HepG2 (cell line): ENCODE results near the gene C5. TPM values are rescaled to one million over a fixed set of nuclear protein-coding genes. Genes with fewer than 3 reads are reported as not detected.
A peak's percentile ranks its signal among the peaks of the same experiment; 100 is the strongest.

ENCODE experiments used
- FOSL1 ChIP-seq: sonication (generic); formaldehyde crosslinking; IDR thresholded peaks from 2 replicates; pipeline ENCODE4 v1.9.0; 2021; ENCODE audit warnings: missing genetic modification reagents, borderline replicate concordance
- NPAS2 ChIP-seq: sonication (generic); formaldehyde crosslinking; IDR thresholded peaks from 2 replicates; pipeline ENCODE4 v1.8.0; 2022; ENCODE audit warnings: mild to moderate bottlenecking, missing genetic modification reagents, borderline replicate concordance
- PHF20 ChIP-seq: sonication (generic); formaldehyde crosslinking; IDR thresholded peaks from 2 replicates; pipeline ENCODE4 v1.5.0; 2020; ENCODE audit warnings: mild to moderate bottlenecking, missing genetic modification reagents
- RAD21 ChIP-seq: fragments of 450-650 bp; formaldehyde crosslinking; IDR thresholded peaks from 2 replicates; pipeline ENCODE4 v1.5.0; 2020; ENCODE audit warnings: mild to moderate bottlenecking
- SP2 ChIP-seq: sonication (generic); formaldehyde crosslinking; IDR thresholded peaks from 2 replicates; pipeline ENCODE4 v1.5.1; 2020; ENCODE audit warnings: mild to moderate bottlenecking, missing genetic modification reagents
- TBX2 ChIP-seq: sonication (generic); formaldehyde crosslinking; IDR thresholded peaks from 2 replicates; pipeline ENCODE4 v1.5.0; 2020; ENCODE audit warnings: missing genetic modification reagents, mild to moderate bottlenecking, borderline replicate concordance
- ZFP37 ChIP-seq: sonication (generic); formaldehyde crosslinking; IDR thresholded peaks from 2 replicates; pipeline ENCODE4 v1.4.0; 2020; ENCODE audit warnings: missing genetic modification reagents, borderline replicate concordance
- ZNF142 ChIP-seq: sonication (generic); formaldehyde crosslinking; IDR thresholded peaks from 2 replicates; pipeline ENCODE4 v1.4.0; 2020; ENCODE audit warnings: missing genetic modification reagents
- ZNF230 ChIP-seq: sonication (generic); formaldehyde crosslinking; IDR thresholded peaks from 2 replicates; pipeline ENCODE4 v1.4.0; 2020; ENCODE audit warnings: mild to moderate bottlenecking, missing genetic modification reagents
- ZNF235 ChIP-seq: sonication (generic); formaldehyde crosslinking; IDR thresholded peaks from 2 replicates; pipeline ENCODE4 v1.8.1; 2023; ENCODE audit warnings: mild to moderate bottlenecking, missing genetic modification reagents, borderline replicate concordance
- ZNF570 ChIP-seq: sonication (generic); formaldehyde crosslinking; IDR thresholded peaks from 2 replicates; pipeline ENCODE4 v1.4.0; 2020; ENCODE audit warnings: mild to moderate bottlenecking, missing genetic modification reagents, borderline replicate concordance
- ZNF768 ChIP-seq: sonication (generic); formaldehyde crosslinking; IDR thresholded peaks from 2 replicates; pipeline ENCODE4 v1.4.0; 2020; ENCODE audit warnings: missing genetic modification reagents
- polyA plus RNA-seq, 8 experiments: library from polyadenylated mRNA; depleted of rRNA in 3 of 8; stranded (reverse) in 7 of 8; unstranded in 1 of 8; fragments of >200 nt; fragmentation: Illumina TruSeq in 4 of 8; extraction: Trizol in 4 of 8; gene quantifications; 2 replicates each; pipeline versions ENCODE4 v1.2.1 to v1.2.3, GENCODE V29; 2011 to 2016; ENCODE audit warnings: low read depth in 4 of 8, missing spikeins in 1 of 8, mixed read lengths in 1 of 8; ENCODE audit not compliant: insufficient read depth in 1 of 8
- total RNA-seq, 5 experiments: library from RNA; depleted of rRNA; stranded (reverse); fragments of >200 nt; fragmentation: Illumina TruSeq; extraction: Trizol; gene quantifications; 2 replicates each; pipeline ENCODE4 v1.2.3, GENCODE V29; 2016; ENCODE audit warnings: low read depth in 1 of 5
- TF ChIP-seq, protein P1 (sequence below): sonication (generic); formaldehyde crosslinking; IDR thresholded peaks from 2 replicates; pipeline ENCODE4 v1.5.1; 2020; ENCODE audit warnings: mild to moderate bottlenecking, missing genetic modification reagents, moderate library complexity
- TF ChIP-seq, protein P2 (sequence below): IDR thresholded peaks from 2 replicates; pipeline ENCODE4 v1.6.1; 2016; ENCODE audit warnings: low read depth, control low read depth

Gene C5
- total and polyA plus RNA-seq, 2 of the 13 experiments (the other 11 are each of a cell fraction or from before 2014, with no cell fraction given): 57.6 to 192 TPM

DNA sequence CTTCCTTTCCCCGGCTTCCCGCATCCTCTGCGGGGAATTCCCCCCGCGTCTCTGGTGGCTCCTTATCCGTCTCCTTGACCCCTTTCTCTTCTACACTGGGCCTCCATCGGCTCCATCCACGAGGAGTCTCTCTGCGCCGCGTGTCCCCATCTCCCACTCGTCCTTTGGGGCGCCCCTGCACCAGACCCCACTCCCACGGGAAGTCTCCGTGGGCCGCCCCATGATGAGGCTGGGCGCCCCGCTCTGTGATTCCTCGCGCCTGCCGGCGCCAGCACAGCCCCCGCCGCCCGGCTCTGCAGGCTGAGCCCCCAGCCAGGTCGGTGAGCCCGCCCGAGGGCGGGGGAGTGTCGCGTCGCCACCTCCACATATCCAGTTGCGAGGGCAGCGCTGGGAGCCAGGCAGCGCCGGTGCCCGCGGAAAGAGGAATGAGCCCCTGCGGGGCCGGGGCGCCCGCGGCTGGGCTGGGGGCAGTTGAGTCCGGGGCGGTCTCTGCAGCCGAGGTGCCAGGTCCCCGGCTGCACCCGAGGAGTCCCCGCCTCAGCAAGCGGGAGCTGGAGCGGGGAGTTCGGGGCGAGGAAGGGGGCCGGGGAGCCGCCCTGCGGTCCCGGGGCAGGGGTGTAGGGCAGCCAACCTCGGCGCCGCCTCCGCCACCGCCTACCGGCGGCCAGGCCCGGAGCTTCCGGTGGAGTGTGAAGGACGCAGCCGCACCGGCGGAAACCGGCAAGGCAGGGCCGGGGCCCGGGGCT, 121.4 kb downstream of the C5 start (continued):
- TF ChIP-seq, protein P1, sequence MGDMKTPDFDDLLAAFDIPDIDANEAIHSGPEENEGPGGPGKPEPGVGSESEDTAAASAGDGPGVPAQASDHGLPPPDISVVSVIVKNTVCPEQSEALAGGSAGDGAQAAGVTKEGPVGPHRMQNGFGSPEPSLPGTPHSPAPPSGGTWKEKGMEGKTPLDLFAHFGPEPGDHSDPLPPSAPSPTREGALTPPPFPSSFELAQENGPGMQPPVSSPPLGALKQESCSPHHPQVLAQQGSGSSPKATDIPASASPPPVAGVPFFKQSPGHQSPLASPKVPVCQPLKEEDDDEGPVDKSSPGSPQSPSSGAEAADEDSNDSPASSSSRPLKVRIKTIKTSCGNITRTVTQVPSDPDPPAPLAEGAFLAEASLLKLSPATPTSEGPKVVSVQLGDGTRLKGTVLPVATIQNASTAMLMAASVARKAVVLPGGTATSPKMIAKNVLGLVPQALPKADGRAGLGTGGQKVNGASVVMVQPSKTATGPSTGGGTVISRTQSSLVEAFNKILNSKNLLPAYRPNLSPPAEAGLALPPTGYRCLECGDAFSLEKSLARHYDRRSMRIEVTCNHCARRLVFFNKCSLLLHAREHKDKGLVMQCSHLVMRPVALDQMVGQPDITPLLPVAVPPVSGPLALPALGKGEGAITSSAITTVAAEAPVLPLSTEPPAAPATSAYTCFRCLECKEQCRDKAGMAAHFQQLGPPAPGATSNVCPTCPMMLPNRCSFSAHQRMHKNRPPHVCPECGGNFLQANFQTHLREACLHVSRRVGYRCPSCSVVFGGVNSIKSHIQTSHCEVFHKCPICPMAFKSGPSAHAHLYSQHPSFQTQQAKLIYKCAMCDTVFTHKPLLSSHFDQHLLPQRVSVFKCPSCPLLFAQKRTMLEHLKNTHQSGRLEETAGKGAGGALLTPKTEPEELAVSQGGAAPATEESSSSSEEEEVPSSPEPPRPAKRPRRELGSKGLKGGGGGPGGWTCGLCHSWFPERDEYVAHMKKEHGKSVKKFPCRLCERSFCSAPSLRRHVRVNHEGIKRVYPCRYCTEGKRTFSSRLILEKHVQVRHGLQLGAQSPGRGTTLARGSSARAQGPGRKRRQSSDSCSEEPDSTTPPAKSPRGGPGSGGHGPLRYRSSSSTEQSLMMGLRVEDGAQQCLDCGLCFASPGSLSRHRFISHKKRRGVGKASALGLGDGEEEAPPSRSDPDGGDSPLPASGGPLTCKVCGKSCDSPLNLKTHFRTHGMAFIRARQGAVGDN (CRISPR knock-in tag): peak; percentile 94
- TF ChIP-seq, protein P2, sequence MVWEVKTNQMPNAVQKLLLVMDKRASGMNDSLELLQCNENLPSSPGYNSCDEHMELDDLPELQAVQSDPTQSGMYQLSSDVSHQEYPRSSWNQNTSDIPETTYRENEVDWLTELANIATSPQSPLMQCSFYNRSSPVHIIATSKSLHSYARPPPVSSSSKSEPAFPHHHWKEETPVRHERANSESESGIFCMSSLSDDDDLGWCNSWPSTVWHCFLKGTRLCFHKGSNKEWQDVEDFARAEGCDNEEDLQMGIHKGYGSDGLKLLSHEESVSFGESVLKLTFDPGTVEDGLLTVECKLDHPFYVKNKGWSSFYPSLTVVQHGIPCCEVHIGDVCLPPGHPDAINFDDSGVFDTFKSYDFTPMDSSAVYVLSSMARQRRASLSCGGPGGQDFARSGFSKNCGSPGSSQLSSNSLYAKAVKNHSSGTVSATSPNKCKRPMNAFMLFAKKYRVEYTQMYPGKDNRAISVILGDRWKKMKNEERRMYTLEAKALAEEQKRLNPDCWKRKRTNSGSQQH: no peak
- TF ChIP-seq TBX2 (CRISPR knock-in tag) (peak; percentile 68; the same call in 1 of the 2 replicates), ZNF768 (peak; percentile 9; the same call in 1 of the 2 replicates), NPAS2 (no peak), ZFP37 (CRISPR knock-in tag) (no peak), FOSL1 (CRISPR knock-in tag) (0 out of 2 replicates have a peak, but pooled peaks have one; percentile 7), SP2 (CRISPR knock-in tag) (0 out of 2 replicates have a peak, but pooled peaks have one; percentile 27), RAD21 (CRISPR knock-in tag) (peak; percentile 33; the same call in 1 of the 2 replicates), ZNF570 (CRISPR knock-in tag) (peak; percentile 49; the same call in 1 of the 2 replicates), PHF20 (CRISPR knock-in tag) (peak; percentile 63), ZNF142 (CRISPR knock-in tag) (0 out of 2 replicates have a peak, but pooled peaks have one; percentile 29), ZNF230 (0 out of 2 replicates have a peak, but pooled peaks have one; percentile 71), ZNF235 (CRISPR knock-in tag) (0 out of 2 replicates have a peak, but pooled peaks have one; percentile 20)
